GM19452 (cell line): Measurements from ENCODE around the gene ITK.
"Not testable (repeated sequence)": the region's sequence is repeated elsewhere in the genome, so short reads cannot be mapped to it uniquely, and the experiment has no call there.

Experiments
- ATAC-seq: cut with Tn5 transposase; IDR thresholded peaks from one replicate; pipeline ENCODE4 v1.9.1; 2021; ENCODE audit not compliant: unreplicated experiment

The ITK gene

GRCh38 chr5:157167214-157167621, 13.4 kb upstream of the ITK start:
- ATAC-seq, result no peak

- no peak for ATAC-seq
These were observed 12.4 kb upstream of the ITK start for GRCh38 chr5:157168286-157168685.

GRCh38 chr5:157172403-157172802, 8.2 kb upstream of the ITK start:
- ATAC-seq, result peak; percentile 99

- no peak for ATAC-seq
These were observed 5.5 kb upstream of the ITK start for GRCh38 chr5:157175071-157175612.

GRCh38 chr5:157177953-157178352, 2.7 kb upstream of the ITK start:
- no peak for ATAC-seq

- ATAC-seq, result no peak
These were observed 1.7 kb upstream of the ITK start for GRCh38 chr5:157178966-157179365.

GRCh38 chr5:157182143-157182757, 1.6 kb downstream of the ITK start:
- ATAC-seq, result no peak

GRCh38 chr5:157184117-157184670, 3.6 kb downstream of the ITK start:
- no peak for ATAC-seq

- not testable (repeated sequence) for ATAC-seq
These were observed 4.5 kb downstream of the ITK start for GRCh38 chr5:157185122-157185521.

GRCh38 chr5:157186309-157187045, 5.8 kb downstream of the ITK start:
- no peak for ATAC-seq

GRCh38 chr5:157187046-157187754, 6.6 kb downstream of the ITK start:
- no peak for ATAC-seq

- ATAC-seq, result no peak
These were observed 7.6 kb downstream of the ITK start for GRCh38 chr5:157188270-157188669.

GRCh38 chr5:157189223-157189622, 8.6 kb downstream of the ITK start:
- no peak for ATAC-seq

- no peak for ATAC-seq
These were observed 13.2 kb downstream of the ITK start for GRCh38 chr5:157193699-157194424.

- no peak for ATAC-seq
These were observed 15.4 kb downstream of the ITK start for GRCh38 chr5:157196045-157196444.

- no peak for ATAC-seq
These were observed 16.4 kb downstream of the ITK start for GRCh38 chr5:157197086-157197485.

GRCh38 chr5:157198277-157198986, 17.8 kb downstream of the ITK start:
- ATAC-seq, result no peak

- no peak for ATAC-seq
These were observed 21.2 kb downstream of the ITK start for GRCh38 chr5:157201857-157202256.

GRCh38 chr5:157203417-157203816, 22.8 kb downstream of the ITK start:
- ATAC-seq, result no peak

GRCh38 chr5:157204765-157205164, 24.1 kb downstream of the ITK start:
- no peak for ATAC-seq
